Type B pancreatic cell (in vitro differentiated cells): ENCODE measurements around the gene ZNF74. TPM values are rescaled to one million over a fixed set of nuclear protein-coding genes. Genes with fewer than 3 reads are reported as not detected.
"Not testable (repeated sequence)": the region's sequence is repeated elsewhere in the genome, so short reads cannot be mapped to it uniquely, and the experiment has no call there.

ENCODE experiments used
- DNase-seq: peaks from one replicate; pipeline ENCODE4 v3.0.0; 2021; ENCODE audit warnings: mixed read lengths; ENCODE audit not compliant: unreplicated experiment; ENCODE audit errors: extremely low spot score
- H3K27ac Mint-ChIP-seq: 2 replicates; pipeline ENCODE4 v1.8.0; 2021; ENCODE audit warnings: mild to moderate bottlenecking, mixed read lengths
- H3K27me3 Mint-ChIP-seq: 2 replicates; pipeline ENCODE4 v1.8.0; 2021; ENCODE audit warnings: mixed read lengths
- H3K36me3 Mint-ChIP-seq: 2 replicates; pipeline ENCODE4 v1.8.0; 2021; ENCODE audit warnings: mixed read lengths
- H3K4me1 Mint-ChIP-seq: one replicate; pipeline ENCODE4 v1.8.0; 2021; ENCODE audit warnings: mixed read lengths; ENCODE audit not compliant: unreplicated experiment
- H3K4me3 Mint-ChIP-seq: 2 replicates; pipeline ENCODE4 v1.8.0; 2021; ENCODE audit warnings: mild to moderate bottlenecking, mixed read lengths
- H3K9me3 Mint-ChIP-seq: 2 replicates; pipeline ENCODE4 v1.8.0; 2021; ENCODE audit warnings: mixed read lengths
- CTCF ChIP-seq: fragments of 200-600 bp; sonication (generic); conservative IDR thresholded peaks from 2 replicates; pipeline ENCODE4 v1.5.0; 2021; ENCODE audit warnings: antibody characterized with exemption, mild to moderate bottlenecking
- long read RNA-seq: library from polyadenylated mRNA; unstranded; transcript quantifications from one replicate; pipeline ENCODE4 v2.0.0, GENCODE V29; 2020
- total RNA-seq: library from RNA; stranded (reverse); gene quantifications from 2 replicates; pipeline ENCODE4 v1.2.1, GENCODE V29; 2021; ENCODE audit warnings: low replicate concordance

Gene ZNF74
- 24.6 and 39.5 TPM in 2 replicates for total RNA-seq
- long read RNA-seq, partial matches to known transcripts = 0 of 6 reads
- long read RNA-seq, other reads (novel, unspliced or antisense) = 6 of 6 reads

- Mint-ChIP-seq H3K9me3 (no peaks in the 10 kb centered on the region), H3K36me3 (no peaks in the 10 kb centered on the region), H3K4me1 (peaks cover 33% of the 10 kb centered on the region), H3K4me3 (peak within 1 kb of the TSS; percentile 94), H3K27ac (peak within 1 kb of the TSS; percentile 94), H3K27me3 (no peaks in the 10 kb centered on the region)
- no peak for TF ChIP-seq CTCF
- DNase-seq = peak; percentile 89
Observed at GRCh38 chr22:20393705-20394476, at the start of gene ZNF74. Gene ZNF74, plus strand, starts transcription at chr22:20394151. Its CDS starts 478 bp downstream, at chr22:20394629.

DNA sequence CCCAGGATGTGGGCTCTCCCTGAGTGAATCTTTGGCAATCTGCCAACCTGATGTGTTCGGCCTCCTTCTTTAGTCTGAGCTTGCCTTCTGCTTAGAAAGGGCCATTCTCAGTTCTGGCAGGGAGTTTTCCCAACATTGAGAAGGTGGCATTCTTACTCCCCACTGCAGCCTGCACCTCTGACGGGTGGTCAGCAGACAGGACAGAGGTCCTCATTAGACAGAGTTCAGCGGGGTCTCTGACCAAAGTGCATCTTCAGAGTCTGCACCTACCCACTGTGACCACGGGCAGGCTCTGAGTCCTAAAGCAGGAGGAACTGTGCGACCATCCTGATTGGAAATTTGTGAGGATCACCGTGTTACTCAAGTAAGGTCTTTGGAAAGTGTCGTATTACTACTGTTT is 47.4 kb upstream of the ZNF74 start:
- H3K27ac Mint-ChIP-seq, H3K4me1 Mint-ChIP-seq, H3K9me3 Mint-ChIP-seq, DNase-seq, H3K36me3 Mint-ChIP-seq, H3K27me3 Mint-ChIP-seq, H3K4me3 Mint-ChIP-seq: not testable (repeated sequence)

DNA sequence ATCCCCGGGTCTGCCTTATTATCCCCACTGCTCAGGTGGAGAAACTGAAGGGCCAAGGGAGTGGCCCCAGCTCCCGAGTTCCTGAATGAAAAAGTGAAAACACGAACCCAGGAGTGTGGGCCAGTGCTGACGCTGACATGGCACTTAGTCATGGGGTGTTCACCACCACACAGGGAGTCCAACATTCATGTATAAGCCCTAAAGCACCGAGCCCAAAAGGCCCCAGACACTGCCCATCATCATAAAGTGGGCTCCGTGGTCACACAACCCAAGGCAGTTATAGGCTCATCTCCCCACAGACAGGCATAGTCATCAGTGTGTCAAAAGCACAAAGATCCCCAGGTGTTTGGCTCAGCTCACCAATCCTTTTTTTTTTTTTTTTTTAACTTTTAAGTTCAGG is 41.4 kb upstream of the ZNF74 start:
- not testable (repeated sequence) for H3K27me3 Mint-ChIP-seq, H3K36me3 Mint-ChIP-seq, DNase-seq, H3K27ac Mint-ChIP-seq, H3K9me3 Mint-ChIP-seq, H3K4me3 Mint-ChIP-seq, H3K4me1 Mint-ChIP-seq

DNA sequence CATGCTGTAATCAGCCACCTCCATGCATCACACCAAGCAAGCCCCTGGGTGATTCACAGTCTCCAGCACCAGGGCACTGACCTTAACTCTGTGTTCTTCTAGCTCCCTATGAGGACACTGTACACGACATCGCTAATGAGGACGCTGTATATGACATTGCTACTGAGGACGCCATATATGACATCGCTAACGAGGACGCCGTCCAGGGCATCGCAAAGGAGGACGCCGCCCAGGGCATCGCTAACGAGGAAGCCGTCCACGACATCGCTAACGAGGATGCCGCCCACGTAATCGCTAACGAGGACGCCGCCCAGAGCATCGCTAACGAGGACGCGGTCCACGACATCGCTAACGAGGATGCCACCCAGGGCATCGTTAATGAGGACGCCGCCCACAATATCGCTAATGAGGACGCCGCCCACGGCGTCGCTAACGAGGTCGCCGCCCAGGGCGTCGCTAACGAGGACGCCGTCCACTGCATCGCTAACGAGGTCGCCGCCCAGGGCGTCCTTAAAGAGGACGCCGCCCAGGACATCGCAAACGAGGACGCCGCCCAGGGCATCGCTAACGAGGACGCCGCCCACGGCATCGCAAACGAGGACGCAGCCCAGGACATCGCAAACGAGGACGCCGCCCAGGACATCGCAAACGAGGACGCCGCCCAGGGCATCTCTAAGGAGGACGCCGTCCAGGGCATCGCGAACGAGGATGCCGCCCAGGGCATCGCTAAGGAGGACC is 39.5 kb upstream of the ZNF74 start:
- no peaks in the 10 kb centered on the region for H3K9me3 Mint-ChIP-seq
- no peak for TF ChIP-seq CTCF
- DNase-seq = no peak
- H3K4me1 Mint-ChIP-seq = no peaks in the 10 kb centered on the region
- no peaks in the 10 kb centered on the region for H3K36me3 Mint-ChIP-seq
- peak overlapping the region; percentile 65 for H3K27ac Mint-ChIP-seq
- H3K27me3 Mint-ChIP-seq = peaks cover 3% of the 10 kb centered on the region
- H3K4me3 Mint-ChIP-seq = peak overlapping the region; percentile 58

DNA sequence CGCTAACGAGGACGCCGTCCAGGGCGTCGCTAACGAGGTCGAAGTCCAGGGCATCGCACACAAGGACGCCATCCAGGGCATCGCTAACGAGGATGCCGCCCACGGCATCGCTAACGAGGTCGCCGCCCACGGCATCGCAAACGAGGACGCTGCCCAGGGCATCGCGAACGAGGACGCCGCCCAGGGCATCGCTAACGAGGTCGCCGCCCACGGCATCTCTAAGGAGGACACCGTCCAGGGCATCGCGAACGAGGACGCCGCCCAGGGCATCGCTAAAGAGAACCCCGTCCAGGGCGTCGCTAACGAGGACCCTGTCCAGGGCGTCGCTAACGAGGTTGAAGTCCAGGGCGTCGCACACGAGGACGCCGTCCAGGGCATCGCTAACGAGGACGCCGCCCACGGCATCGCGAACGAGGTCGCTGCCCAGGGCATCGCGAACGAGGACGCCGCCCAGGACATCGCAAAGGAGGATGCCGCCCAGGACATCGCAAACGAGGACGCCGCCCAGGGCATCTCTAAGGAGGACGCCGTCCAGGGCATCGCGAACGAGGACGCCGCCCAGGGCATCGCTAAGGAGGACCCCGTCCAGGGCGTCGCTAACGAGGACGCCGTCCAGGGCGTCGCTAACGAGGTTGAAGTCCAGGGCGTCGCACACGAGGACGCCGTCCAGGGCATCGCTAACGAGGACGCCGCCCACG is 37.9 kb upstream of the ZNF74 start:
- H3K27me3 Mint-ChIP-seq, H3K9me3 Mint-ChIP-seq, DNase-seq, H3K4me3 Mint-ChIP-seq, H3K4me1 Mint-ChIP-seq, H3K27ac Mint-ChIP-seq, H3K36me3 Mint-ChIP-seq: not testable (repeated sequence)

DNA sequence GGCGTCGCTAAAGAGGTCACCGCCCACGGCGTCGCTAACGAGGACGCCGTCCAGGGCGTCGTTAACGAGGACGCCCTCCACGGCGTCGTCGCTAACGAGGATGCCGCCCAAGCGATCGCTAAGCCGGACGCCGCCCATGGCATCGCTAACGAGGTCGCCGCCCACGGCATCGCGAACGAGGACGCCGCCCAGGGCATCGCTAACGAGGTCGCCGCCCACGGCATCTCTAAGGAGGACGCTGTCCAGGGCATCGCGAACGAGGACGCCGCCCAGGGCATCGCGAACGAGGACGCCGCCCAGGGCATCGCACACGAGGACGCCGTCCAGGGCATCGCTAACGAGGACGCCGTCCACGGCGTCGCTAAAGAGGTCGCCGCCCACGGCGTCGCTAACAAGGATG is 37.0 kb upstream of the ZNF74 start:
- not testable (repeated sequence) for H3K4me1 Mint-ChIP-seq, H3K4me3 Mint-ChIP-seq, H3K9me3 Mint-ChIP-seq, H3K27ac Mint-ChIP-seq, DNase-seq, H3K36me3 Mint-ChIP-seq, H3K27me3 Mint-ChIP-seq

DNA sequence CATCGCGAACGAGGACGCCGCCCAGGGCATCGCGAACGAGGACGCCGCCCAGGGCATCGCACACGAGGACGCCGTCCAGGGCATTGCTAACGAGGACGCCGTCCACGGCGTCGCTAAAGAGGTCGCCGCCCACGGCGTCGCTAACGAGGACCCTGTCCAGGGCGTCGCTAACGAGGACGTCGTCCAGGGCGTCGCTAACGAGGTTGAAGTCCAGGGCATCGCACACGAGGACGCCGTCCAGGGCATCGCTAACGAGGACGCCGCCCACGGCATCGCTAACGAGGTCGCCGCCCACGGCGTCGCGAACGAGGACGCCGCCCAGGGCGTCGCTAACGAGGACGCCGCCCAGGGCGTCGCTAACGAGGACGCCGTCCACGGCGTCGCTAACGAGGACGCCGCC is 36.0 kb upstream of the ZNF74 start:
- H3K4me1 Mint-ChIP-seq, H3K4me3 Mint-ChIP-seq, H3K27me3 Mint-ChIP-seq, H3K9me3 Mint-ChIP-seq, H3K27ac Mint-ChIP-seq, H3K36me3 Mint-ChIP-seq, DNase-seq: not testable (repeated sequence)

GRCh38 chr22:20358503-20359239 is 35.3 kb upstream of the ZNF74 start:
- DNase-seq, H3K27me3 Mint-ChIP-seq, H3K27ac Mint-ChIP-seq, H3K36me3 Mint-ChIP-seq, H3K4me1 Mint-ChIP-seq, H3K4me3 Mint-ChIP-seq, H3K9me3 Mint-ChIP-seq: not testable (repeated sequence)

DNA sequence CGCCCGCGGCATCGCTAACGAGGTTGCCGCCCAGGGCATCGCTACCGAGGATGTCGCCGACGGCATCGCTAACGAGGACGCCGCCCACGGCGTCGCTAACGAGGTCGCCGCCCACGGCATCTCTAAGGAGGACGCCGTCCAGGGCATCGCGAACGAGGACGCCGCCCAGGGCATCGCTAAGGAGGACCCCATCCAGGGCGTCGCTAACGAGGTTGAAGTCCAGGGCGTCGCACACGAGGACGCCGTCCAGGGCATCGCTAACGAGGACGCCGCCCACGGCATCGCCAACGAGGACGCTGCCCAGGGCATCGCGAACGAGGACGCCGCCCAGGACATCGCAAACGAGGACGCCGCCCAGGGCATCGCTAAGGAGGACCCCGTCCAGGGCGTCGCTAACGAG is 33.7 kb upstream of the ZNF74 start:
- H3K9me3 Mint-ChIP-seq, H3K4me1 Mint-ChIP-seq, H3K27me3 Mint-ChIP-seq, H3K4me3 Mint-ChIP-seq, DNase-seq, H3K36me3 Mint-ChIP-seq, H3K27ac Mint-ChIP-seq: not testable (repeated sequence)

GRCh38 chr22:20360866-20361751 is 32.8 kb upstream of the ZNF74 start:
- peaks cover 12% of the 10 kb centered on the region for H3K27me3 Mint-ChIP-seq
- not testable (repeated sequence) for H3K4me1 Mint-ChIP-seq, H3K4me3 Mint-ChIP-seq, H3K27ac Mint-ChIP-seq, DNase-seq, H3K36me3 Mint-ChIP-seq, H3K9me3 Mint-ChIP-seq
